Nephron (organoid): ENCODE measurements around the gene SLX9.

Source experiments
- H3K27ac Mint-ChIP-seq, 3 experiments: 2 replicates each; pipeline ENCODE4 v1.8.0; 2020; ENCODE audit warnings: mixed read lengths in 3 of 3, mild to moderate bottlenecking in 2 of 3, moderate library complexity in 1 of 3
- H3K27me3 Mint-ChIP-seq: 2 replicates; pipeline ENCODE4 v1.8.0; 2021; ENCODE audit warnings: low read depth, mild to moderate bottlenecking, moderate library complexity, mixed read lengths
- H3K36me3 Mint-ChIP-seq: 2 replicates; pipeline ENCODE4 v1.8.0; 2020; ENCODE audit warnings: low read depth, mixed read lengths
- H3K4me1 Mint-ChIP-seq: 2 replicates; pipeline ENCODE4 v1.8.0; 2020; ENCODE audit warnings: mixed read lengths
- H3K4me3 Mint-ChIP-seq, 3 experiments: 2 replicates each; pipeline ENCODE4 v1.8.0; 2020; ENCODE audit warnings: mild to moderate bottlenecking in 3 of 3, mixed read lengths in 3 of 3, moderate library complexity in 2 of 3
- H3K9me3 Mint-ChIP-seq: 2 replicates; pipeline ENCODE4 v1.8.0; 2020; ENCODE audit warnings: mixed read lengths
- CTCF ChIP-seq, 3 experiments: fragments of 200-600 bp; sonication (generic); IDR thresholded peaks; one replicate each; pipeline ENCODE4 v1.5.0; 2021; ENCODE audit warnings: antibody characterized with exemption in 3 of 3; ENCODE audit not compliant: unreplicated experiment in 3 of 3

The SLX9 gene

GRCh38 chr21:44991538-44992483, 52.0 kb downstream of the SLX9 start:
- peaks cover 6% of the 10 kb centered on the region for H3K27me3 Mint-ChIP-seq
- H3K4me1 Mint-ChIP-seq: peaks cover 16% of the 10 kb centered on the region
- TF ChIP-seq CTCF (IDR thresholded peaks at IDR 0.05; ENCODE audit: unreplicated experiment in 3 of 3): no peak
- no peak overlapping the region for H3K4me3 Mint-ChIP-seq
- no peak overlapping the region for H3K27ac Mint-ChIP-seq
- H3K9me3 Mint-ChIP-seq: no peaks in the 10 kb centered on the region
- no peaks in the 10 kb centered on the region for H3K36me3 Mint-ChIP-seq

DNA sequence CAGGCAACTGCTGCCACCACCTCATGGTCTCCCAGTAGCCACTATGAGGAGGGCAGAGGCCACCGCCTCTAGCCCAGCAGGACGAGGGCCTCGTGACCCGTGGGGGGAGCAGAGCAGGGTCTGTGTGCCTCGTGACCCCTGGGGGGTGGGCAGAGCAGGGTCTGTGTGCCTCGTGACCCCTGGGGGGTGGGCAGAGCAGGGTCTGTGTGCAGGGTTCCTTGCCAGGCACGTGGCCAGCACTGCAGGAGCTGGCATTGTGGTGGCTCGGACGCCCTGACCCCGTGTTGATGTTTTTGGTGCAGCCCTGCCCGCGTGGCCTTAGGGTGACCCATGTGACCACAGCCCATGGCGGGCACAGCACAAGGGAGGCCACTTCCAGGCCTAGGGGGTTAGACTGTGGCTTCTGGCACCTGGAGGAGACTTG, 52.8 kb downstream of the SLX9 start:
- Mint-ChIP-seq H3K27me3 (peaks cover 6% of the 10 kb centered on the region), H3K27ac (no peak overlapping the region)

GRCh38 chr21:44993321-44994046, 53.7 kb downstream of the SLX9 start:
- no peaks in the 10 kb centered on the region for H3K36me3 Mint-ChIP-seq
- no peak overlapping the region for H3K4me3 Mint-ChIP-seq
- peaks cover 6% of the 10 kb centered on the region for H3K27me3 Mint-ChIP-seq
- peaks cover 16% of the 10 kb centered on the region for H3K4me1 Mint-ChIP-seq
- no peaks in the 10 kb centered on the region for H3K9me3 Mint-ChIP-seq
- H3K27ac Mint-ChIP-seq: no peak overlapping the region
- no peak for TF ChIP-seq CTCF (IDR thresholded peaks at IDR 0.05; ENCODE audit: unreplicated experiment in 3 of 3)

More for the DNA sequence above, 52.8 kb downstream of the SLX9 start:
- H3K9me3 Mint-ChIP-seq: no peaks in the 10 kb centered on the region
- H3K36me3 Mint-ChIP-seq: no peaks in the 10 kb centered on the region
- peaks cover 16% of the 10 kb centered on the region for H3K4me1 Mint-ChIP-seq
- no peak for TF ChIP-seq CTCF (IDR thresholded peaks at IDR 0.05; ENCODE audit: unreplicated experiment in 3 of 3)
- no peak overlapping the region for H3K4me3 Mint-ChIP-seq

DNA sequence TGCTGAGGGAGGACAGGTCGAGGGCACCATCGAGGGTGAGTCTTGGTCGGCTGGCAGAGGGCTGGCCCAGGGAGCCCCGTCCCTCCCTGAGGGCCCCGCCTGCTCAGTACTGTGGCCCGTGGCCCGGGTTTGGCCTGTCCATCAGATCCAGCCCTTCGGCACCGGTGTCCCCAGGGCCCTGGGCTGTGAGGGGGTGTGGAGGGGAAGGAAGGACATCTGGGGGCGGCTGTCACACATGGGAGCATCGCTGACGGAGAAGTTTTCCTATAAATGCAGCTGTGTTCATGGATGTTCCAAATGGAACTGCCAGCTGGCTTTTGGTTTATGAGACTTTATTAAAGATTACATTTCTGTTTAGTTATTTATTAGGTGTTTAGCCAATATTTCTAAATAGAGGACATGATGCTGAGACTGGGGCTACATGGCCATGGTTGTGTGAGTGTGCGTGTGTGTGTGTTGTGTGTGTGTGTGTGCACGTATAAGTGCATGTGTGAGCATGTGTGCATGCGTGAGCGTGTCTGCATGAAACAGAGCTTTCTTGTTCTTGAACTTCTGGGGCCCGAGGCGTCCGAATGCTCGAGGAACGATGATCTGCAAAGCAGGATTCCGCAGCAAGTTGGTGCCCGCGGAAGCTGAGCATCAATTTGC, 54.3 kb downstream of the SLX9 start:
- TF ChIP-seq CTCF (IDR thresholded peaks at IDR 0.05; ENCODE audit: unreplicated experiment in 3 of 3): no peak

GRCh38 chr21:44994695-44995342, 55.0 kb downstream of the SLX9 start:
- peak overlapping the region in 1 of 3 experiments; percentile 34 for H3K27ac Mint-ChIP-seq
- H3K9me3 Mint-ChIP-seq: no peaks in the 10 kb centered on the region
- peaks cover 6% of the 10 kb centered on the region for H3K27me3 Mint-ChIP-seq
- H3K36me3 Mint-ChIP-seq: no peaks in the 10 kb centered on the region
- H3K4me1 Mint-ChIP-seq: peaks cover 9% of the 10 kb centered on the region
- no peak overlapping the region for H3K4me3 Mint-ChIP-seq
- no peak for TF ChIP-seq CTCF (IDR thresholded peaks at IDR 0.05; ENCODE audit: unreplicated experiment in 3 of 3)

More for the DNA sequence above, 54.3 kb downstream of the SLX9 start:
- Mint-ChIP-seq H3K4me3 (no peak overlapping the region), H3K27ac (peak overlapping the region in 2 of 3 experiments; percentile 34), H3K36me3 (no peaks in the 10 kb centered on the region), H3K9me3 (no peaks in the 10 kb centered on the region), H3K27me3 (peaks cover 6% of the 10 kb centered on the region), H3K4me1 (peaks cover 16% of the 10 kb centered on the region)
